H1 (cell line): ENCODE data around the gene SCAF11. TPM values are rescaled to one million over a fixed set of nuclear protein-coding genes. Genes with fewer than 3 reads are reported as not detected.

Experiments used
- CTCF ChIA-PET: fragments of 300-600 bp; sonication (Branson Sonifier 250); formaldehyde crosslinking; loops from one replicate; lab custom pipeline; 2021; ENCODE audit not compliant: partially characterized antibody; lab: Charles Lee
- POLR2A ChIA-PET: fragments of 300-600 bp; sonication (Branson Sonifier 250); formaldehyde crosslinking; loops from one replicate; lab custom pipeline; 2021; ENCODE audit warnings: inconsistent platforms; ENCODE audit not compliant: partially characterized antibody; lab: Charles Lee
- DNase-seq, 2 experiments: peaks; one replicate each; pipeline versions ENCODE4 v3.0.0 to v3.0.0-alpha.2; 2010 to 2022; ENCODE audit warnings: low spot score in 2 of 2, low read depth in 1 of 2, mixed read lengths in 1 of 2
- FAIRE-seq: peaks from 2 replicates; lab custom pipeline; 2011; peaks lifted over from hg19 to GRCh38; lab: Jason Lieb, UNC
- H2AFZ ChIP-seq: 2 replicates; pipeline ENCODE4 v1.8.1; 2012; ENCODE audit warnings: low read length, inconsistent platforms
- H2AK5ac ChIP-seq: 2 replicates; pipeline ENCODE4 v1.6.1; 2013; ENCODE audit warnings: low read depth, low read length
- H2BK120ac ChIP-seq: replicated peaks from 2 replicates; pipeline ENCODE3; 2013; ENCODE audit warnings: low read depth, low read length, inconsistent platforms
- H2BK12ac ChIP-seq: 2 replicates; pipeline ENCODE4 v1.6.1; 2013; ENCODE audit warnings: low read depth, low read length
- H2BK15ac ChIP-seq: 2 replicates; pipeline ENCODE4 v1.6.1; 2013; ENCODE audit warnings: low read length
- H2BK20ac ChIP-seq: 2 replicates; pipeline ENCODE4 v1.6.1; 2013; ENCODE audit warnings: low read length
- H2BK5ac ChIP-seq: 2 replicates; pipeline ENCODE4 v1.6.1; 2013; ENCODE audit warnings: low read depth, low read length
- H3K14ac ChIP-seq: 2 replicates; pipeline ENCODE4 v1.6.1; 2013; ENCODE audit warnings: inconsistent platforms; ENCODE audit not compliant: insufficient read length
- H3K18ac ChIP-seq: 2 replicates; pipeline ENCODE4 v1.6.1; 2013; ENCODE audit warnings: low read length; ENCODE audit errors: extremely low read depth
- H3K23ac ChIP-seq: 2 replicates; pipeline ENCODE4 v1.6.1; 2013; ENCODE audit warnings: inconsistent platforms; ENCODE audit not compliant: insufficient read length
- H3K23me2 ChIP-seq: 2 replicates; pipeline ENCODE4 v1.6.1; 2013; ENCODE audit warnings: low read depth, low read length
- H3K27ac ChIP-seq: 2 replicates; pipeline ENCODE4 v1.6.1; 2011; ENCODE audit warnings: low read depth, low read length, inconsistent platforms
- H3K27me3 ChIP-seq, 4 experiments: replicated peaks in 1 of 4; 1 replicate in 1 of 4; 2 replicates in 3 of 4; pipeline versions ENCODE4 v1.6.1 to v1.8.1; 2011 to 2013; ENCODE audit warnings: low read length in 3 of 4, mild to moderate bottlenecking in 3 of 4, inconsistent platforms in 2 of 4, mixed read lengths in 2 of 4, moderate library complexity in 1 of 4; ENCODE audit not compliant: control insufficient read depth in 3 of 4, insufficient read depth in 3 of 4; ENCODE audit errors: extremely low read depth in 1 of 4
- H3K36me3 ChIP-seq, 4 experiments: 2 replicates each; pipeline versions ENCODE4 v1.6.1 to v1.8.1; 2011 to 2013; ENCODE audit warnings: mild to moderate bottlenecking in 4 of 4, low read length in 3 of 4, moderate library complexity in 2 of 4, control low read depth in 1 of 4, inconsistent platforms in 1 of 4; ENCODE audit not compliant: insufficient read depth in 4 of 4, control insufficient read depth in 2 of 4
- H3K4ac ChIP-seq: replicated peaks from 2 replicates; pipeline ENCODE3; 2013; ENCODE audit warnings: low read length, low read depth, mixed read lengths, inconsistent platforms; ENCODE audit not compliant: insufficient read length
- H3K4me1 ChIP-seq, 4 experiments: replicated peaks in 1 of 4; 1 replicate in 1 of 4; 2 replicates in 3 of 4; pipeline versions ENCODE4 v1.6.1 to v1.8.1; 2011 to 2013; ENCODE audit warnings: low read length in 3 of 4, inconsistent platforms in 2 of 4, mixed read lengths in 1 of 4; ENCODE audit not compliant: insufficient read depth in 4 of 4, control insufficient read depth in 3 of 4
- H3K4me2 ChIP-seq, 2 experiments: 2 replicates each; pipeline versions ENCODE4 v1.6.1 to v1.8.1; 2011 to 2013; ENCODE audit warnings: low read depth in 2 of 2, low read length in 2 of 2, control low read depth in 1 of 2, inconsistent platforms in 1 of 2, mild to moderate bottlenecking in 1 of 2; ENCODE audit not compliant: insufficient read depth in 1 of 2
- H3K4me3 ChIP-seq, 4 experiments: fragments of 200-600, 300-600 bp in 1 of 4; sonication (generic), shearing (Covaris generic), sonication (Bioruptor Twin) in 1 of 4; 2 replicates each; pipeline versions ENCODE4 v1.5.1 to v1.8.1; 2011 to 2016; ENCODE audit warnings: low read length in 4 of 4, low read depth in 3 of 4, control low read depth in 2 of 4, inconsistent platforms in 2 of 4, mild to moderate bottlenecking in 2 of 4, mixed read lengths in 1 of 4, moderate library complexity in 1 of 4; ENCODE audit not compliant: insufficient read depth in 2 of 4; ENCODE audit errors: extremely low read depth in 1 of 4
- H3K56ac ChIP-seq: replicated peaks from 2 replicates; pipeline ENCODE3; 2013; ENCODE audit warnings: low read depth, mild to moderate bottlenecking, mixed read lengths, low read length, inconsistent platforms; ENCODE audit not compliant: insufficient read length
- H3K79me1 ChIP-seq: 2 replicates; pipeline ENCODE4 v1.6.1; 2013; ENCODE audit warnings: low read depth, low read length, control low read depth
- H3K79me2 ChIP-seq, 2 experiments: 2 replicates each; pipeline versions ENCODE4 v1.6.1 to v1.8.1; 2012 to 2013; ENCODE audit warnings: low read length in 2 of 2, mild to moderate bottlenecking in 2 of 2, inconsistent platforms in 1 of 2; ENCODE audit not compliant: insufficient read depth in 2 of 2, control insufficient read depth in 1 of 2
- H3K9ac ChIP-seq, 4 experiments: replicated peaks in 1 of 4; 1 replicate in 1 of 4; 2 replicates in 3 of 4; pipeline versions ENCODE4 v1.6.1 to v1.8.1; 2011 to 2013; ENCODE audit warnings: low read depth in 3 of 4, low read length in 3 of 4, control low read depth in 2 of 4, mild to moderate bottlenecking in 2 of 4, moderate library complexity in 2 of 4, inconsistent platforms in 1 of 4; ENCODE audit errors: extremely low read depth in 1 of 4
- H3K9me3 ChIP-seq, 2 experiments: 2 replicates each; pipeline versions ENCODE4 v1.6.1 to v1.8.1; 2012 to 2013; ENCODE audit warnings: mild to moderate bottlenecking in 2 of 2, moderate library complexity in 2 of 2, control low read depth in 1 of 2, inconsistent platforms in 1 of 2, low read depth in 1 of 2, low read length in 1 of 2, mixed read lengths in 1 of 2; ENCODE audit not compliant: insufficient read depth in 2 of 2
- H4K20me1 ChIP-seq, 2 experiments: replicated peaks in 1 of 2; 2 replicates each; pipeline versions ENCODE3 to v1.8.1; 2011 to 2013; ENCODE audit warnings: inconsistent platforms in 2 of 2, low read length in 2 of 2, mild to moderate bottlenecking in 1 of 2; ENCODE audit not compliant: insufficient read depth in 2 of 2, control insufficient read depth in 1 of 2
- H4K5ac ChIP-seq: 2 replicates; pipeline ENCODE4 v1.6.1; 2013; ENCODE audit warnings: low read length, low read depth, mixed read lengths, inconsistent platforms; ENCODE audit not compliant: insufficient read length
- H4K8ac ChIP-seq: 2 replicates; pipeline ENCODE4 v1.8.0; 2013; ENCODE audit warnings: mild to moderate bottlenecking, moderate library complexity, low read length, inconsistent platforms; ENCODE audit not compliant: insufficient read depth; ENCODE audit errors: extremely low read depth
- H4K91ac ChIP-seq: replicated peaks from 2 replicates; pipeline ENCODE3; 2013; ENCODE audit warnings: low read length, mixed read lengths, inconsistent platforms; ENCODE audit not compliant: insufficient read length
- BACH1 ChIP-seq: IDR thresholded peaks from 2 replicates; pipeline ENCODE4 v1.6.1; 2012; ENCODE audit warnings: low read length, improper control_type of control experiment
- BCL11A ChIP-seq, 2 experiments: IDR thresholded peaks; one replicate each; pipeline ENCODE4 v1.6.1; 2011; ENCODE audit warnings: low read depth in 2 of 2, low read length in 2 of 2, mild to moderate bottlenecking in 2 of 2
- CHD2 ChIP-seq: IDR thresholded peaks from 2 replicates; pipeline ENCODE4 v1.6.1; 2012; ENCODE audit warnings: low read length, improper control_type of control experiment
- GABPA ChIP-seq: IDR thresholded peaks from 2 replicates; pipeline ENCODE4 v1.6.1; 2011; ENCODE audit warnings: mild to moderate bottlenecking, low read length, moderate library complexity, borderline replicate concordance; ENCODE audit not compliant: insufficient read depth
- HDAC2 ChIP-seq, 2 experiments: fragments of 300-600 bp in 1 of 2; sonication (generic) in 1 of 2; IDR thresholded peaks; 2 replicates each; pipeline ENCODE4 v1.6.1; 2011 to 2012; ENCODE audit warnings: low read depth in 2 of 2, low read length in 2 of 2, mild to moderate bottlenecking in 2 of 2, moderate library complexity in 2 of 2, borderline replicate concordance in 1 of 2, inconsistent platforms in 1 of 2
- JUND ChIP-seq: IDR thresholded peaks from 2 replicates; pipeline ENCODE4 v1.6.1; 2011; ENCODE audit warnings: mild to moderate bottlenecking, improper control_type of control experiment, low read length
- MAFK ChIP-seq: IDR thresholded peaks from 2 replicates; pipeline ENCODE4 v1.6.1; 2012; ENCODE audit warnings: low read depth, mild to moderate bottlenecking, improper control_type of control experiment, low read length
- NRF1 ChIP-seq: IDR thresholded peaks from 2 replicates; pipeline ENCODE4 v1.6.1; 2011; ENCODE audit warnings: mild to moderate bottlenecking, low read depth, low read length, improper control_type of control experiment
- SAP30 ChIP-seq: fragments of 300-600 bp; sonication (generic); IDR thresholded peaks from 2 replicates; pipeline ENCODE4 v1.7.1; 2012; ENCODE audit warnings: low read length, moderate library complexity, mild to moderate bottlenecking, inconsistent platforms; ENCODE audit not compliant: insufficient read depth, insufficient replicate concordance
- TAF1 ChIP-seq: IDR thresholded peaks from 2 replicates; pipeline ENCODE4 v1.6.1; 2011; ENCODE audit warnings: mild to moderate bottlenecking, low read depth, low read length
- TCF12 ChIP-seq: IDR thresholded peaks from 2 replicates; pipeline ENCODE4 v1.6.1; 2011; ENCODE audit warnings: low read depth, mild to moderate bottlenecking, low read length
- TEAD4 ChIP-seq: IDR thresholded peaks from 2 replicates; pipeline ENCODE4 v1.6.1; 2012; ENCODE audit warnings: low read depth, low read length, inconsistent platforms, mixed read lengths
- polyA plus RNA-seq, 7 experiments: library from polyadenylated mRNA; depleted of rRNA in 3 of 7; stranded (reverse) in 5 of 7; unstranded in 2 of 7; fragments of >200 nt in 5 of 7; fragments of 200-250 nt in 2 of 7; gene quantifications; 1 replicate in 5 of 7; 2 replicates in 1 of 7; 4 replicates in 1 of 7; pipeline versions ENCODE4 v1.2.1 to v1.2.3, GENCODE V29; 2011 to 2013; ENCODE audit warnings: missing spikeins in 2 of 7, mixed read lengths in 2 of 7
- total RNA-seq: library from RNA; stranded (reverse); fragmentation: NEBNext Ultra II Directional; extraction: Animal tissue kit (Norgen Biotek cat#: 25700); gene quantifications from 2 replicates; pipeline ENCODE4 v1.2.1, GENCODE V29; 2021
- TF ChIP-seq, protein P1 (sequence below): IDR thresholded peaks from 2 replicates; pipeline ENCODE4 v1.6.1; 2011; ENCODE audit warnings: low read length, improper control_type of control experiment
- TF ChIP-seq, protein P2 (sequence below): IDR thresholded peaks from 2 replicates; pipeline ENCODE4 v1.6.1; 2012; ENCODE audit warnings: inconsistent platforms

The SCAF11 gene
- total and polyA plus RNA-seq, 2 of the 8 experiments (the other 6 are each of a cell fraction or from before 2014, with no cell fraction given): 15.1 to 77.8 TPM

DNA sequence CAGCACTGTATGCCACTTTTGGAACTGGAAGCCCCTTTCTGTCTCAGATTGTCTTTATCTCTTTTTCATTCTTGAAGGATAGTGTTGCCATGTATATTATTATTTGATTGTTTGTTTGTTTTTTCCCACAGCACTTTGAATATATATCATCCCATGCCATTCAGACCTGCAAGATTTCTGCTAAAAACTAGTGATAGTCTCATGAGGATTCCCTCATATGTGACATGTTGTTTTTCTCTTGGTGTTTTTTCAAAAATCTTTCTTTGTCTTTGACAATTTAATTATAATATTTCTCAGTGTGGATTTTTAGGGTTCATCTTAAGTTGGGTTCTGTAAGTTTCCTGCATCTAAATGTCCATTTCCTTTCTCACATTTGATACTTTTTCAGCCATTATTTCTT is 36.8 kb upstream of the SCAF11 start:
- no peak overlapping the region for H3K27ac ChIP-seq
- peaks cover 14% of the 10 kb centered on the region in 2 experiments for H3K9me3 ChIP-seq
- POLR2A ChIA-PET: no interaction called here
- H3K23ac ChIP-seq: no peak overlapping the region
- no peak overlapping the region for H4K8ac ChIP-seq
- no peak overlapping the region for H3K18ac ChIP-seq
- H3K79me2 ChIP-seq: no peaks in the 10 kb centered on the region
- H4K91ac ChIP-seq: no peak overlapping the region
- H2AFZ ChIP-seq: no peak overlapping the region
- H2BK5ac ChIP-seq: no peak overlapping the region
- H2BK120ac ChIP-seq: no peak overlapping the region
- no peaks in the 10 kb centered on the region for H3K79me1 ChIP-seq
- H2AK5ac ChIP-seq: no peak overlapping the region
- H3K23me2 ChIP-seq: no peaks in the 10 kb centered on the region
- no peak overlapping the region for H2BK20ac ChIP-seq
- no peak for DNase-seq
- H3K27me3 ChIP-seq: no peaks in the 10 kb centered on the region
- H3K14ac ChIP-seq: no peak overlapping the region
- no peak overlapping the region for H3K4ac ChIP-seq
- H4K5ac ChIP-seq: no peak overlapping the region
- H2BK15ac ChIP-seq: no peak overlapping the region
- H3K4me3 ChIP-seq: no peak overlapping the region
- no peak for FAIRE-seq
- no peak overlapping the region for H3K56ac ChIP-seq
- no peaks in the 10 kb centered on the region for H3K4me1 ChIP-seq
- CTCF ChIA-PET: interaction anchor here (1.0 kb wide), 1 partner anchor 47 kb away, joined by 3 read pairs; no protein-coding TSS in a partner anchor
- no peaks in the 10 kb centered on the region for H3K36me3 ChIP-seq
- H3K9ac ChIP-seq: no peak overlapping the region
- H4K20me1 ChIP-seq: no peaks in the 10 kb centered on the region
- H2BK12ac ChIP-seq: no peak overlapping the region
- H3K4me2 ChIP-seq: no peak overlapping the region
- TF ChIP-seq CHD2: no peak
- TF ChIP-seq, protein P1, sequence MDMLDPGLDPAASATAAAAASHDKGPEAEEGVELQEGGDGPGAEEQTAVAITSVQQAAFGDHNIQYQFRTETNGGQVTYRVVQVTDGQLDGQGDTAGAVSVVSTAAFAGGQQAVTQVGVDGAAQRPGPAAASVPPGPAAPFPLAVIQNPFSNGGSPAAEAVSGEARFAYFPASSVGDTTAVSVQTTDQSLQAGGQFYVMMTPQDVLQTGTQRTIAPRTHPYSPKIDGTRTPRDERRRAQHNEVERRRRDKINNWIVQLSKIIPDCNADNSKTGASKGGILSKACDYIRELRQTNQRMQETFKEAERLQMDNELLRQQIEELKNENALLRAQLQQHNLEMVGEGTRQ: no peak
- TF ChIP-seq BCL11A (IDR thresholded peaks at IDR 0.05; ENCODE audit: low read depth in 2 of 2, low read length in 2 of 2): no peak
- TF ChIP-seq TAF1: no peak
- no peak for TF ChIP-seq SAP30
- no peak for TF ChIP-seq MAFK
- TF ChIP-seq, protein P2, sequence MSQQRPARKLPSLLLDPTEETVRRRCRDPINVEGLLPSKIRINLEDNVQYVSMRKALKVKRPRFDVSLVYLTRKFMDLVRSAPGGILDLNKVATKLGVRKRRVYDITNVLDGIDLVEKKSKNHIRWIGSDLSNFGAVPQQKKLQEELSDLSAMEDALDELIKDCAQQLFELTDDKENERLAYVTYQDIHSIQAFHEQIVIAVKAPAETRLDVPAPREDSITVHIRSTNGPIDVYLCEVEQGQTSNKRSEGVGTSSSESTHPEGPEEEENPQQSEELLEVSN: no peak
- TF ChIP-seq TCF12: no peak
- TF ChIP-seq TEAD4: no peak
- TF ChIP-seq NRF1: no peak
- TF ChIP-seq GABPA: no peak
- TF ChIP-seq BACH1: no peak
- no peak for TF ChIP-seq JUND
- TF ChIP-seq HDAC2 (IDR thresholded peaks at IDR 0.05; ENCODE audit: borderline replicate concordance in 1 of 2, low read depth in 2 of 2, low read length in 2 of 2): no peak
